MM.1S (cell line): ENCODE data around the gene CD109.
"Not testable (repeated sequence)": the region's sequence is repeated elsewhere in the genome, so short reads cannot be mapped to it uniquely, and the experiment has no call there.

Source experiments
- DNase-seq: peaks from one replicate; pipeline ENCODE4 v3.0.0-alpha.2; 2015
- H2AFZ ChIP-seq: fragments of 300-600 bp; sonication (generic); 2 replicates; pipeline ENCODE4 v1.6.0; 2016; ENCODE audit warnings: antibody characterized with exemption, low read length
- H3F3A ChIP-seq: fragments of 300-600 bp; sonication (generic); 2 replicates; pipeline ENCODE4 v1.6.1; 2016; ENCODE audit warnings: mild to moderate bottlenecking, antibody characterized with exemption, low read length, moderate library complexity, mixed read lengths; ENCODE audit not compliant: insufficient read depth
- H3K27ac ChIP-seq: fragments of 300-600 bp; sonication (generic); 2 replicates; pipeline ENCODE4 v1.5.1; 2016; ENCODE audit warnings: mild to moderate bottlenecking, low read length
- H3K27me3 ChIP-seq: fragments of 300-600 bp; sonication (generic); replicated peaks from 2 replicates; pipeline ENCODE4 v1.6.0; 2016; ENCODE audit warnings: low read length; ENCODE audit not compliant: insufficient read depth
- H3K36me3 ChIP-seq: fragments of 300-600 bp; sonication (generic); replicated peaks from 2 replicates; pipeline ENCODE4 v1.6.1; 2016; ENCODE audit warnings: mild to moderate bottlenecking, low read length, mixed read lengths; ENCODE audit not compliant: insufficient read depth
- H3K4me1 ChIP-seq: fragments of 300-600 bp; sonication (generic); 2 replicates; pipeline ENCODE4 v1.6.1; 2016; ENCODE audit warnings: low read length, mixed read lengths
- H3K4me2 ChIP-seq: fragments of 300-600 bp; sonication (generic); 2 replicates; pipeline ENCODE4 v1.6.0; 2016; ENCODE audit warnings: low read depth, low read length
- H3K4me3 ChIP-seq: fragments of 300-600 bp; sonication (generic); 2 replicates; pipeline ENCODE4 v1.5.1; 2016; ENCODE audit warnings: low read length, mixed read lengths
- H3K79me2 ChIP-seq: fragments of 300-600 bp; sonication (generic); 2 replicates; pipeline ENCODE4 v1.6.1; 2016; ENCODE audit warnings: mixed run types, low read length, mixed read lengths
- H3K9ac ChIP-seq: fragments of 300-600 bp; sonication (generic); 2 replicates; pipeline ENCODE4 v1.6.1; 2016; ENCODE audit warnings: low read length, mixed read lengths
- H3K9me2 ChIP-seq: fragments of 300-600 bp; sonication (generic); replicated peaks from 2 replicates; pipeline ENCODE4 v1.6.1; 2016; ENCODE audit warnings: mild to moderate bottlenecking, low read length, mixed read lengths; ENCODE audit not compliant: insufficient read depth
- H3K9me3 ChIP-seq: fragments of 300-600 bp; sonication (generic); replicated peaks from 2 replicates; pipeline ENCODE4 v1.6.1; 2016; ENCODE audit warnings: mild to moderate bottlenecking, low read length, mixed read lengths; ENCODE audit not compliant: insufficient read depth
- H4K20me1 ChIP-seq: fragments of 300-600 bp; sonication (generic); 2 replicates; pipeline ENCODE4 v1.6.1; 2016; ENCODE audit warnings: mild to moderate bottlenecking, low read length, moderate library complexity, mixed read lengths; ENCODE audit not compliant: insufficient read depth
- EZH2 ChIP-seq: fragments of 300-600 bp; sonication (generic); optimal IDR thresholded peaks from 2 replicates; pipeline ENCODE3; 2017; ENCODE audit warnings: low read depth, mild to moderate bottlenecking, antibody characterized with exemption, low read length, mixed read lengths
- EZH2phosphoT487 ChIP-seq: fragments of 300-600 bp; sonication (generic); IDR thresholded peaks from 2 replicates; pipeline ENCODE4 v1.6.1; 2018; ENCODE audit warnings: antibody characterized with exemption, low read length
- TF ChIP-seq, protein P1 (sequence below): fragments of 300-600 bp; sonication (generic); IDR thresholded peaks from 2 replicates; pipeline ENCODE4 v1.5.1; 2016; ENCODE audit warnings: antibody characterized with exemption, low read length, mixed read lengths

Gene CD109

DNA sequence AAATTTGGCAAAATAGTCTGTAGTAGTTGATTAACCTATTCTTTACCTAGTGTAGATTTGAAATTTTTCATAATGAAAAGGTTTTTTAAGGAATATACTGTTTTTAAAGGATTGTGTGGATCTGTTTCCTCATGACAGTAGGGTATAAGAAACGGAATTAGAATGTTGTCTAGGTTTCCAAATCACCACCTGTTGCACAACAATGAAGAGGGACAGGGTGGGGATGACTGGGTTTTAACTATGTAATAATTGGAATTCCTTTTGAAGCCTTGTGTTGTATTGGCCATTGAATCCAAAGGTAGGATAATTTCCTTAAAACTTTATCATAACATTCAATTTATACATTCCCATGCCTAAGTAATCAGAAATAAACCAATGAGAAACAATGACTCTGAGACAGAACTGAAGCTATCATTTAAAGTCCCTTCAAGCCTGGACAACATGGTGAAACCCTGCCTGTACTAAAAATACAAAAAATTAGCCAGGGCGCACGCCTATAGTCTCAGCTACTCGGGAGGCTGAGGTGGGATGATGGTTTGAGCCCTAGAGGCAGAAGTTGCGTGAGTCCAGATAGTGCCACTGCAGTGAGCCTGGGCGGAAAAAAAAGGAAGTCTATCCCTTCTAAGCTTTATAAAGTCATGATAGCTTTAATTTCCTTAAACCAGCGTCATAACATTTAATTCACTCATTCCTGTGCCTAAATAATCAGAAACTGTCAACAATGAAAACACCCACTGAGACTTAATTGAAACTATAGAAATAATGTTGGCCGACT lies 23.9 kb upstream of the CD109 start:
- Histone ChIP-seq H3K4me3 (no peak overlapping the region), H3K27me3 (no peaks in the 10 kb centered on the region), H3F3A (no peaks in the 10 kb centered on the region), H3K27ac (no peak overlapping the region), H4K20me1 (no peaks in the 10 kb centered on the region), H3K4me1 (no peaks in the 10 kb centered on the region), H3K9me2 (no peaks in the 10 kb centered on the region), H3K9me3 (no peaks in the 10 kb centered on the region), H3K36me3 (no peaks in the 10 kb centered on the region), H3K4me2 (no peak overlapping the region), H2AFZ (no peak overlapping the region), H3K9ac (no peak overlapping the region), H3K79me2 (no peaks in the 10 kb centered on the region)
- DNase-seq, result no peak
- TF ChIP-seq EZH2phosphoT487 (no peak), EZH2 (no peak)
- TF ChIP-seq, protein P1, sequence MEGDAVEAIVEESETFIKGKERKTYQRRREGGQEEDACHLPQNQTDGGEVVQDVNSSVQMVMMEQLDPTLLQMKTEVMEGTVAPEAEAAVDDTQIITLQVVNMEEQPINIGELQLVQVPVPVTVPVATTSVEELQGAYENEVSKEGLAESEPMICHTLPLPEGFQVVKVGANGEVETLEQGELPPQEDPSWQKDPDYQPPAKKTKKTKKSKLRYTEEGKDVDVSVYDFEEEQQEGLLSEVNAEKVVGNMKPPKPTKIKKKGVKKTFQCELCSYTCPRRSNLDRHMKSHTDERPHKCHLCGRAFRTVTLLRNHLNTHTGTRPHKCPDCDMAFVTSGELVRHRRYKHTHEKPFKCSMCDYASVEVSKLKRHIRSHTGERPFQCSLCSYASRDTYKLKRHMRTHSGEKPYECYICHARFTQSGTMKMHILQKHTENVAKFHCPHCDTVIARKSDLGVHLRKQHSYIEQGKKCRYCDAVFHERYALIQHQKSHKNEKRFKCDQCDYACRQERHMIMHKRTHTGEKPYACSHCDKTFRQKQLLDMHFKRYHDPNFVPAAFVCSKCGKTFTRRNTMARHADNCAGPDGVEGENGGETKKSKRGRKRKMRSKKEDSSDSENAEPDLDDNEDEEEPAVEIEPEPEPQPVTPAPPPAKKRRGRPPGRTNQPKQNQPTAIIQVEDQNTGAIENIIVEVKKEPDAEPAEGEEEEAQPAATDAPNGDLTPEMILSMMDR, result no peak

DNA sequence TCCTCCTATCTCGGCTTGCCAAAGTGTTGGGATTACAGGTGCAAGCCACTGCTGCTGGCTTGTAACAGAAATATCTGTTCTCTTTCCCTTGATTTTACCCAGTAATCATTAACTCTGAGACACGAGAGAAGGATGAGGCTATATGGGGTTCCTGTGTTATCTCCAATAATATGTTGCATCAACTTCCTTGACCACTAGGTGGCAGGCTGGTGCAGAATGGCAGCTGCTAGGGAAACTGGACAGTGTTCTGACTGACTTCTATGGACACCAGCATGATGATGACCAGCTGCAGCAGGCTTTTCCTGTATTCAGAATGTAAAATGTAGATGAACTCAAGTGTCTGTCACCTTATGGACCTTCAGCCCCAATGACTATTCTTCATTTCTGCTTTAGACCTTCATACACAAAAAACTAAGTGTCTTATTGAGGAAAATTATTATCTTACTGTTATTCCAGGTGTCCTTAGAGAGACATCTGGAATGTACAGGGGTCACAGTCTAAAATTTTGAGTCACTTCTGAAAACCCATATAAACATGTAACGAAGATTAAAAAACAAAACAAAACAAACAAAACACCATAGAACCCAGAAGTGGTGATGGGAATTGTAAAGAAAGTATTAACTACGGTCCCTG lies 20.4 kb upstream of the CD109 start:
- Histone ChIP-seq H3K4me3 (no peak overlapping the region), H3K4me1 (peaks cover 7% of the 10 kb centered on the region; the same call in 1 of the 2 replicates), H3K27ac (no peak overlapping the region), H3K9me2 (no peaks in the 10 kb centered on the region), H3K36me3 (no peaks in the 10 kb centered on the region), H3K79me2 (no peaks in the 10 kb centered on the region), H3F3A (no peaks in the 10 kb centered on the region), H3K27me3 (no peaks in the 10 kb centered on the region), H4K20me1 (no peaks in the 10 kb centered on the region), H3K9me3 (no peaks in the 10 kb centered on the region), H2AFZ (no peak overlapping the region), H3K4me2 (no peak overlapping the region), H3K9ac (no peak overlapping the region)
- TF ChIP-seq, protein P1, result peak; percentile 89
- TF ChIP-seq EZH2, result no peak
- DNase-seq, result peak; percentile 77

DNA sequence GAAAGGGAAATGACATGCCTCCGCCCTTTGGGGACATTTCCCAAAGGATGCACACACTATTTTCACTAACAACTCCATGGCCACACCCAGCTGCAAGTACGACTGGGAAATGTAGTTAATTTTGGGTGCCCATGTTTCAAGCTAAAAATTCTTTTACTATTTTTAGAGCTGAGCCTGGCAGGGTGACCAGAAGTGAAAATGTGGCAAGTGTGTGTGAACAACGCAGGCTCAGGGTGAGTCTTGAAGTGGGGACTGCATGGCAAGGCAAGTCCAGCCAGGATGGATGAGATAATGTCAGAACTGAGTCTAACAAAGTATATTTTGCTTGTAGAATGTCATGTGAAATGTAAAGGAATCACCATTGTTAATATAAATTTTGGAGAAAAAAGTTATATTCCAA lies 17.0 kb upstream of the CD109 start:
- TF ChIP-seq, protein P1, result no peak
- TF ChIP-seq EZH2phosphoT487, result no peak
- TF ChIP-seq EZH2, result no peak
- Histone ChIP-seq H3K27me3 (no peaks in the 10 kb centered on the region), H2AFZ (peak overlapping the region; percentile 36; the same call in 1 of the 2 replicates), H3K27ac (no peak overlapping the region), H3K9me2 (no peaks in the 10 kb centered on the region), H3F3A (no peaks in the 10 kb centered on the region), H3K79me2 (no peaks in the 10 kb centered on the region), H3K4me3 (no peak overlapping the region), H3K4me1 (peaks cover 7% of the 10 kb centered on the region; the same call in 1 of the 2 replicates), H3K36me3 (no peaks in the 10 kb centered on the region), H3K9ac (no peak overlapping the region), H4K20me1 (no peaks in the 10 kb centered on the region), H3K4me2 (peak overlapping the region; percentile 32; the same call in 1 of the 2 replicates), H3K9me3 (no peaks in the 10 kb centered on the region)
- DNase-seq, result peak; percentile 29

DNA sequence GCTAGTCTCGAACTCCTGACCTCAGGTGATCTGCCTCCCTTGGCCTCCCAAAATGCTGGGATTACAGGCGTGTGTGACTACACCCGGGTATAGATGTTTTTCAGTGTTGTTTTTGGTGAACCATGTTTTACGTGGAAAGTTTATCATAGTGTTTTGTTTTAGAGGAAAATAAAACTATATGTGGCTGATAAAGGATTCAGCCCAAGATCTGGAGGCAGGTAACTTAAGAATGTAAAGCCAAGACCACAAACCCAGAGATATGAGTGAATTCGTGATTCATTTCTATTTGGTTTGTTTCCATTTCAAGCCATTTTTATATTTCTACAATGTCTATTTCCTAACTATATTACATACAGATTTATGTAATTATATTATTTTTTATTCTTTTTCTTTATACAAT lies 16.2 kb upstream of the CD109 start:
- H3K4me1 ChIP-seq, H3K79me2 ChIP-seq, H4K20me1 ChIP-seq, H3F3A ChIP-seq, H3K9ac ChIP-seq, H3K27me3 ChIP-seq, DNase-seq, H2AFZ ChIP-seq, H3K9me2 ChIP-seq, H3K27ac ChIP-seq, H3K36me3 ChIP-seq, H3K9me3 ChIP-seq, H3K4me3 ChIP-seq, H3K4me2 ChIP-seq: not testable (repeated sequence)
